IMR-90 (cell line): Measurements from ENCODE around the gene ABTB2. TPM values are rescaled to one million over a fixed set of nuclear protein-coding genes. Genes with fewer than 3 reads are reported as not detected.

Experiments used
- ATAC-seq: fragments of 200-7000 bp; cut with Tn5 transposase; 2 replicates; pipeline ENCODE4 v1.9.1; 2020; ENCODE audit warnings: low read depth, mild to moderate bottlenecking, moderate library complexity
- BruUV-seq: library from RNA; stranded (reverse); fragments of 400-500 nt; replicated peaks from 2 replicates; lab custom pipeline; 2021; lab: Mats Ljungman, UMichigan
- CTCF ChIA-PET: fragments of 300-600 bp; formaldehyde crosslinking; extraction: SDS; loops from one replicate; lab custom pipeline; 2021; ENCODE audit warnings: antibody characterized with exemption; lab: Yijun Ruan, JAX
- POLR2A ChIA-PET: fragments of 300-600 bp; sonication (Branson Sonifier 250); formaldehyde crosslinking; loops from one replicate; lab custom pipeline; 2022; ENCODE audit warnings: antibody characterized with exemption; ENCODE audit not compliant: unreplicated experiment; lab: Charles Lee
- DNase-seq: peaks from one replicate; pipeline ENCODE4 v3.0.0; 2013
- H2AFZ ChIP-seq: replicated peaks from 2 replicates; pipeline ENCODE3; 2013; ENCODE audit warnings: low read length, mild to moderate bottlenecking; ENCODE audit not compliant: poor library complexity
- H2AK5ac ChIP-seq: 2 replicates; pipeline ENCODE4 v1.6.1; 2013; ENCODE audit warnings: low read depth, low read length, inconsistent platforms
- H2AK9ac ChIP-seq: replicated peaks from 2 replicates; pipeline ENCODE3; 2013; ENCODE audit warnings: mild to moderate bottlenecking, low read depth, low read length, moderate library complexity; ENCODE audit not compliant: poor library complexity
- H2BK120ac ChIP-seq: 2 replicates; pipeline ENCODE4 v1.6.1; 2013; ENCODE audit warnings: low read depth, low read length, inconsistent platforms
- H2BK15ac ChIP-seq: 3 replicates; pipeline ENCODE4 v1.6.1; 2013; ENCODE audit warnings: low read depth, low read length, inconsistent platforms
- H2BK20ac ChIP-seq: 2 replicates; pipeline ENCODE4 v1.6.1; 2013; ENCODE audit warnings: low read depth, mild to moderate bottlenecking, inconsistent platforms, low read length, moderate library complexity
- H2BK5ac ChIP-seq: 2 replicates; pipeline ENCODE4 v1.6.1; 2013; ENCODE audit warnings: mild to moderate bottlenecking, low read depth, low read length, inconsistent platforms; ENCODE audit not compliant: poor library complexity, severe bottlenecking
- H3K14ac ChIP-seq: replicated peaks from 2 replicates; pipeline ENCODE4 v1.6.1; 2013; ENCODE audit warnings: low read depth, low read length, inconsistent platforms
- H3K18ac ChIP-seq: 2 replicates; pipeline ENCODE4 v1.6.1; 2013; ENCODE audit warnings: low read depth, low read length, control low read depth
- H3K23ac ChIP-seq: 2 replicates; pipeline ENCODE4 v1.6.1; 2013; ENCODE audit warnings: low read depth, low read length, inconsistent platforms
- H3K27ac ChIP-seq: 2 replicates; pipeline ENCODE4 v1.5.1; 2013; ENCODE audit warnings: mild to moderate bottlenecking, control low read depth, low read length; ENCODE audit not compliant: insufficient read depth
- H3K27me3 ChIP-seq: 2 replicates; pipeline ENCODE4 v1.6.1; 2013; ENCODE audit warnings: low read length; ENCODE audit not compliant: control insufficient read depth, insufficient read depth
- H3K36me3 ChIP-seq: 2 replicates; pipeline ENCODE4 v1.6.1; 2013; ENCODE audit warnings: low read length, mixed read lengths; ENCODE audit not compliant: control insufficient read depth, insufficient read depth
- H3K4ac ChIP-seq: 2 replicates; pipeline ENCODE4 v1.6.1; 2013; ENCODE audit warnings: low read depth, low read length, inconsistent platforms
- H3K4me1 ChIP-seq: 2 replicates; pipeline ENCODE4 v1.6.1; 2013; ENCODE audit warnings: low read length, mixed read lengths; ENCODE audit not compliant: control insufficient read depth, insufficient read depth
- H3K4me2 ChIP-seq: 2 replicates; pipeline ENCODE4 v1.6.1; 2013; ENCODE audit warnings: low read depth, mild to moderate bottlenecking, control low read depth, low read length, moderate library complexity
- H3K4me3 ChIP-seq: 2 replicates; pipeline ENCODE4 v1.5.1; 2013; ENCODE audit warnings: low read depth, mild to moderate bottlenecking, control low read depth, low read length, moderate library complexity; ENCODE audit not compliant: insufficient read depth
- H3K56ac ChIP-seq: 2 replicates; pipeline ENCODE4 v1.6.1; 2013; ENCODE audit warnings: low read length, inconsistent platforms; ENCODE audit not compliant: insufficient read depth; ENCODE audit errors: extremely low read depth
- H3K79me1 ChIP-seq, 2 experiments: 2 replicates each; pipeline ENCODE4 v1.6.1; 2013; ENCODE audit warnings: low read length in 2 of 2, inconsistent platforms in 1 of 2, low read depth in 1 of 2
- H3K9ac ChIP-seq: 2 replicates; pipeline ENCODE4 v1.6.1; 2013; ENCODE audit warnings: low read depth, low read length, control low read depth
- H3K9me1 ChIP-seq: 2 replicates; pipeline ENCODE4 v1.6.1; 2013; ENCODE audit warnings: low read length, inconsistent platforms; ENCODE audit not compliant: insufficient read depth
- H3K9me3 ChIP-seq: 2 replicates; pipeline ENCODE4 v1.6.1; 2013; ENCODE audit warnings: low read length; ENCODE audit not compliant: control insufficient read depth, insufficient read depth
- H4K20me1 ChIP-seq: 2 replicates; pipeline ENCODE4 v1.6.1; 2013; ENCODE audit warnings: low read length, inconsistent platforms; ENCODE audit not compliant: insufficient read depth
- H4K5ac ChIP-seq: 2 replicates; pipeline ENCODE4 v1.6.1; 2013; ENCODE audit warnings: mild to moderate bottlenecking, low read depth, low read length, control low read depth
- H4K8ac ChIP-seq, 2 experiments: 2 replicates each; pipeline ENCODE4 v1.6.1; 2013; ENCODE audit warnings: low read depth in 2 of 2, low read length in 2 of 2, control low read depth in 1 of 2, inconsistent platforms in 1 of 2
- H4K91ac ChIP-seq: 2 replicates; pipeline ENCODE4 v1.6.1; 2013; ENCODE audit warnings: low read depth, low read length, inconsistent platforms; ENCODE audit not compliant: insufficient read depth
- MAFK ChIP-seq: IDR thresholded peaks from 2 replicates; pipeline ENCODE4 v1.6.1; 2012; ENCODE audit warnings: low read depth, low read length, improper control_type of control experiment
- WGBS, 2 experiments: methylation state at CpG; one replicate each; pipeline versions ENCODE4 v1.1.5 to v1.1.7; 2013; ENCODE audit warnings: missing lambda C conversion rate in 2 of 2; ENCODE audit not compliant: insufficient read length in 1 of 2; ENCODE audit errors: extremely low coverage in 2 of 2; 5-methylcytosine and 5-hydroxymethylcytosine counted together
- dilution Hi-C: fragments of 300-500 bp; cut with HindIII; formaldehyde crosslinking; loops from one replicate; pipeline ENCODE4 v1.14.3; 2018; ENCODE audit warnings: low sequenced_read_pairs; ENCODE audit not compliant: unreplicated experiment
- in situ Hi-C: fragments of 300-500 bp; cut with MboI; formaldehyde crosslinking; loops from 3 replicates; pipeline ENCODE4 v1.14.3; 2019; ENCODE audit warnings: low sequenced_read_pairs, inconsistent platforms, mixed read lengths
- intact Hi-C: fragments of 100-400 bp; cut with micrococcal nuclease; formaldehyde crosslinking; loops from 2 replicates; pipeline ENCODE4 v1.10.0; 2022
- polyA plus RNA-seq, 3 experiments: library from polyadenylated mRNA; depleted of rRNA; stranded (reverse); fragments of >200 nt; gene quantifications; 2 replicates each; pipeline ENCODE4 v1.2.3, GENCODE V29; 2012; ENCODE audit warnings: low replicate concordance in 1 of 3
- total RNA-seq: library from RNA; depleted of rRNA; stranded (reverse); fragments of >200 nt; gene quantifications from 2 replicates; pipeline ENCODE4 v1.2.3, GENCODE V29; 2012

ABTB2 gene
- total and polyA plus RNA-seq, 2 of the 4 experiments (the other 2 are of a cell fraction): 0.18 to 2.0 TPM

DNA sequence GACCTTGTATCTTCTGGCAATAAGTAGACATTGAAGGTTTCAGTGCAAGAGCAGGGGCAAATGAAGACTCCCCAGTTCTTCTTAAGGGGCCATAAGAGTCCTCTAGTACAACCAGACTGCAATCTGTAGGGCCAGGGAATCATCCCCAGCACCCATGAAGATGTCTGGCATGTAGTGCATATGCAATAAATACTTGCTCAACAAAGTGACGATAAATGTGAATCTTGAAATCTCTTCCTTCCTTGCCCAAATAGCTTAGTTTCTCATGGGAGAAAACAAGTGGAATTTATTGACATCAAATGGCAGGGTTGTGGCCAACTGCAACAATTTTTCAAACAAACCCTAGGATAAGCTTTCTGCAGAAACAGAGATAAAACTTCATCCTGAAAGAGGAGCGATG lies 107.6 kb downstream of the ABTB2 start:
- Histone ChIP-seq H4K8ac (no peak overlapping the region), H4K5ac (no peak overlapping the region), H3K9me1 (peaks cover 6% of the 10 kb centered on the region; the same call in 1 of the 2 replicates), H2AK5ac (no peak overlapping the region), H4K91ac (no peak overlapping the region), H3K4ac (no peak overlapping the region), H2BK15ac (no peak overlapping the region), H2BK120ac (no peak overlapping the region), H3K9ac (no peak overlapping the region), H3K27ac (no peak overlapping the region), H3K27me3 (peaks cover 6% of the 10 kb centered on the region; the same call in 1 of the 2 replicates), H3K56ac (no peak overlapping the region), H3K36me3 (no peaks in the 10 kb centered on the region), H3K4me2 (no peak overlapping the region), H3K23ac (no peak overlapping the region), H2AFZ (no peak overlapping the region), H3K18ac (no peak overlapping the region), H2BK20ac (no peak overlapping the region), H3K4me1 (peaks cover 5% of the 10 kb centered on the region; the same call in 1 of the 2 replicates), H3K14ac (no peak overlapping the region), H3K79me1 (no peaks in the 10 kb centered on the region), H2AK9ac (no peak overlapping the region), H4K20me1 (no peaks in the 10 kb centered on the region), H2BK5ac (no peak overlapping the region), H3K4me3 (no peak overlapping the region), H3K9me3 (no peaks in the 10 kb centered on the region)
- POLR2A ChIA-PET: no interaction called here
- dilution Hi-C loops (no loop called here), intact Hi-C loops (no loop called here), in situ Hi-C loops (no loop called here)
- DNase-seq (no peak), ATAC-seq (no peak)
- TF ChIP-seq MAFK: no peak
- BruUV-seq: no TSS peak
- WGBS, 2 experiments: no CpG with 5 or more reads among the region's 2 CpGs
- CTCF ChIA-PET: interaction anchor here (1.1 kb wide), 1 partner anchor 76 kb away, joined by 3 read pairs; no protein-coding TSS in a partner anchor
